T47D (cell line): ENCODE measurements around the gene ENO1.
"Not testable (repeated sequence)": the region's sequence is repeated elsewhere in the genome, so short reads cannot be mapped to it uniquely, and the experiment has no call there.

Source experiments
- DNase-seq, 2 experiments: peaks; one replicate each; pipeline versions ENCODE4 v3.0.0 to v3.0.0-alpha.2; 2011 to 2012; ENCODE audit warnings: low read depth in 1 of 2, low spot score in 1 of 2
- JUND ChIP-seq: IDR thresholded peaks from 2 replicates; pipeline ENCODE4 v1.6.1; 2012; ENCODE audit warnings: low read depth
- in situ Hi-C: cut with HindIII; loops from 2 replicates; pipeline ENCODE4 v1.10.0; 2016; ENCODE audit warnings: low sequenced_read_pairs, low pct_unique_long_range_greater_than_20kb

ENO1 gene

GRCh38 chr1:8847990-8848389, 30.5 kb downstream of the ENO1 start:
- TF ChIP-seq JUND: no peak
- in situ Hi-C loops: no loop called here
- peak in 1 of 2 experiments; percentile 78 for DNase-seq

- in situ Hi-C loops: no loop called here
- no peak for DNase-seq
- no peak for TF ChIP-seq JUND
These were observed 32.2 kb downstream of the ENO1 start for GRCh38 chr1:8846263-8846662.

GRCh38 chr1:8845104-8846097, 33.1 kb downstream of the ENO1 start:
- no peak for TF ChIP-seq JUND
- DNase-seq: no peak
- in situ Hi-C loops: no loop called here

- in situ Hi-C loops: no loop called here
- no peak for TF ChIP-seq JUND
- DNase-seq: no peak
These were observed 33.9 kb downstream of the ENO1 start for GRCh38 chr1:8844501-8845006.

DNA sequence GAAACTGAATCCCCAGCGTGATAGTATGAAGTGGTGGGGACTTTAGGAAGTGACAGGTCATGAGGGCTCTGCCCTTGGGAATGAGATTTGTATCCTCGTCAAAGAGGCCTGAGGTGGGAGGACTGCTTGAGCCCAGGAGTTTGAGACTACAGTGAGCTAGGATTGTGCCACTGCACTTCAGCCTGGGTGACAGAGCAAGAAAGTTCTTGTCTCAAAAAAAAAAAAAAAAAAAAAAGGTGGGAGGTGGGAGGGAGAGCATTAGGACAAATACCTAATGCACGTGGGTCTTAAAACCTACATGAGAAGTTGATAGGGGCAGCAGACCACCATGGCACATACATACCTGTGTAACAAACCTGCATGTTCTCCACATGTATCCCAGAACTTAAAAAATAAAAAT, 37.1 kb downstream of the ENO1 start:
- in situ Hi-C loops: no loop called here
- TF ChIP-seq JUND: no peak
- DNase-seq: no peak

DNA sequence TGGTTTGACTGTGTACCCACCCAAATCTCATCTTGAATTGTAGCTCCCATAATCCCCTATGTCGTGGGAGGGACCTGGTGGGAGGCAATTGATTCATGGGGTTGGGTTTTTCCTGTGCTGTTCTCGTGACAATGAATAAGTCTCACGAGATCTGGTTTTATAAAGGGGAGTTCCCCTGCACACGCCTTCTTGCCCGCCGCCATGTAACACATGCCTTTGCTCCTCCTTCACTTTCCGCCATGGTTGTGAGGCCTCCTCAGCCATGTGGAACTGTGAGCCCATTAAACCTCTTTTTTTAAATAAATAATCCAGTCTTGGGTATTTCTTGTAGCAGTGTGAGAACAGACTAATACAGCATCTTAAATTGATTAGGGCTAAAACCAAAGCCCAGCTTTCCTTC, 38.5 kb downstream of the ENO1 start:
- TF ChIP-seq JUND: no peak
- DNase-seq: no peak
- in situ Hi-C loops: no loop called here

GRCh38 chr1:8835941-8836643, 42.4 kb downstream of the ENO1 start:
- no peak for TF ChIP-seq JUND
- in situ Hi-C loops: no loop called here
- DNase-seq: no peak

GRCh38 chr1:8831340-8831739, 47.1 kb downstream of the ENO1 start:
- in situ Hi-C loops: no loop called here
- TF ChIP-seq JUND: no peak
- no peak for DNase-seq

DNA sequence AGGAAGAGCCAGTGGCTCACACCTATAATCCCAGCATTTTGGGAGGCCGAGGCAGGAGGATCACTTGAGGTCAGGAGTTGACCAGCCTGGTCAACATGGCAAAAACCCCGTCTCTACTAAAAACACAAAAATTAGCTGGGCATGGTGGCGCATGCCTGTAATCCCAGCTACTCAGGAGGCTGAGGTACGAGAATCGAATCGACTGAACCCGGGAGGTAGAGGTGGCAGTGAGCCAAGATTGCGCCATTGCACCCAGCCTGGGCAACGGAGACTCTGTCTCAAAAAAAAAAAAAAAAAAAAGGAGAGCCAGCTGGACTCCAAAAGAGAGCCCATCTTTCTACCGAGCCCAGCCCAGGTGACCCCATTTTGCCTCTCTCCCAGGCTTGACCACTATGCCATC, 47.8 kb downstream of the ENO1 start:
- in situ Hi-C loops, DNase-seq: not testable (repeated sequence)

DNA sequence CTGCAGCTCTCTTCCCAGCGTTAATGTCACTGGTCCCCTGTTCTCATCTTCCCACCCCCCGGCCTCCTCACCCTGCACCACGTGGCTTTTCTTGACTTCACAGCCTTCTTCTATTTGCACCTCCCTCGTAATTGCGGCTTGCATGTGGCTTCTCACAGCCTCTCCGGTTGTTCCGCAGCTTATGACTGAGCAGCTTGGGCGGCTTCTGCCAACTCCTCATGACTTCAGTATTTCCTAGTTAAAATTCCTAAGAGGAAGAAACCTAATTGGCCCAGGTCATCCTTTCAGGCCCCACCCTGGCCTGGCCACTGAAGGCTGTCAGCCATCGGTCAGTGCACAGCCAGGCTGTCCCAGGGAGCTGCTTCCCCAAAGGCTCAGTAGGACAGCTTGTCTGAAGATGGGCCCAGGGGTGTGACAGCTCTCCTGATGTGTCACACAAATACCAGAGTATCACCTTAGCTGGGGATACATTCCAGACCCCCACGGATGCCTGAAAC, 52.5 kb downstream of the ENO1 start:
- no peak for DNase-seq
- no peak for TF ChIP-seq JUND
- in situ Hi-C loops: no loop called here

GRCh38 chr1:8823295-8823664, 55.2 kb downstream of the ENO1 start:
- no peak for DNase-seq
- TF ChIP-seq JUND: no peak
- in situ Hi-C loops: no loop called here

GRCh38 chr1:8822373-8823294, 55.9 kb downstream of the ENO1 start:
- DNase-seq: peak in 1 of 2 experiments; percentile 32
- no peak for TF ChIP-seq JUND
- in situ Hi-C loops: no loop called here
